Mammary epithelial cell (primary cell): Measurements from ENCODE around the gene TTC28.

Source experiments
- EZH2 ChIP-seq: IDR thresholded peaks from 2 replicates; pipeline ENCODE4 v1.6.1; 2012; ENCODE audit warnings: low read length, inconsistent platforms, borderline replicate concordance
- TF ChIP-seq, protein P1 (sequence below), 2 donors: IDR thresholded peaks in 1 of 2; conservative IDR thresholded peaks in 1 of 2; 2 replicates each; pipeline ENCODE4 v1.5.1; 2011 to 2012; ENCODE audit warnings: inconsistent platforms in 2 of 2, low read length in 2 of 2, mild to moderate bottlenecking in 2 of 2, control low read depth in 1 of 2, low read depth in 1 of 2; ENCODE audit not compliant: insufficient read depth in 1 of 2; ENCODE audit errors: extremely low read depth in 1 of 2

DNA sequence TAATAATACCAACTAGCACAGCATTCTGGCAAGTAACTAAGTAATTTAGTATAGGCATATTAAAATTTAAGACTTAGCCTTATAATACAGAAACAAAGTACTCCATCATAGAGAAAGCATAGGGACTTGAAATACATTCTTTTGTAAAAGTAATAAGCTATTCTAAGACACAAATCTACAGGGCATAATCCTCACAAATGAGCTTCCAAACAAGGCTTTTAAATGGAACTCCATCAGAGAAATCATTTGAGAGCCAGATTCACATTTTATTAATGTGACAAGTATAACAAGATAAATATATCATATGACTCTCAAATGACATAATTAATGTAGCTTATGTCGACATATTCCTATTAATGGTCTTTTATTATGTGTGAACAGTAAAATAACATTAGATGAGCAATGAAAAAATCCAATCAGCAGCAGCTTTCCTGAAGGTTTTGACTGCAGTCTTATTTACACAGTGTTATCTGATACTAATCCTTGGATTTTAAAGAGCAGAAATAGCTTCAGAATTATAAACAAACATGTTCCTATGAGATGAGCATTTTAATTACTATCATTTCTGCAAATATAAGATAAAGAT, 241.4 kb downstream of the TTC28 start:
- TF ChIP-seq EZH2: no peak
- TF ChIP-seq, protein P1, sequence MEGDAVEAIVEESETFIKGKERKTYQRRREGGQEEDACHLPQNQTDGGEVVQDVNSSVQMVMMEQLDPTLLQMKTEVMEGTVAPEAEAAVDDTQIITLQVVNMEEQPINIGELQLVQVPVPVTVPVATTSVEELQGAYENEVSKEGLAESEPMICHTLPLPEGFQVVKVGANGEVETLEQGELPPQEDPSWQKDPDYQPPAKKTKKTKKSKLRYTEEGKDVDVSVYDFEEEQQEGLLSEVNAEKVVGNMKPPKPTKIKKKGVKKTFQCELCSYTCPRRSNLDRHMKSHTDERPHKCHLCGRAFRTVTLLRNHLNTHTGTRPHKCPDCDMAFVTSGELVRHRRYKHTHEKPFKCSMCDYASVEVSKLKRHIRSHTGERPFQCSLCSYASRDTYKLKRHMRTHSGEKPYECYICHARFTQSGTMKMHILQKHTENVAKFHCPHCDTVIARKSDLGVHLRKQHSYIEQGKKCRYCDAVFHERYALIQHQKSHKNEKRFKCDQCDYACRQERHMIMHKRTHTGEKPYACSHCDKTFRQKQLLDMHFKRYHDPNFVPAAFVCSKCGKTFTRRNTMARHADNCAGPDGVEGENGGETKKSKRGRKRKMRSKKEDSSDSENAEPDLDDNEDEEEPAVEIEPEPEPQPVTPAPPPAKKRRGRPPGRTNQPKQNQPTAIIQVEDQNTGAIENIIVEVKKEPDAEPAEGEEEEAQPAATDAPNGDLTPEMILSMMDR (conservative IDR thresholded peaks at IDR 0.05 in 1 of 2, IDR thresholded peaks at IDR 0.05 in 1 of 2; ENCODE audit: extremely low read depth in 1 of 2, insufficient read depth in 1 of 2, low read depth in 1 of 2, low read length in 2 of 2): no peak
